Fibroblast of villous mesenchyme (primary cell): Measurements from ENCODE around the gene NUDCD3. TPM values are rescaled to one million over a fixed set of nuclear protein-coding genes. Genes with fewer than 3 reads are reported as not detected.
"Not testable (repeated sequence)": the region's sequence is repeated elsewhere in the genome, so short reads cannot be mapped to it uniquely, and the experiment has no call there.

ENCODE experiments used
- DNase-seq: peaks from one replicate; pipeline ENCODE4 v3.0.0-alpha.2; 2010; ENCODE audit warnings: low read depth
- H3K4me3 ChIP-seq: 2 replicates; pipeline ENCODE4 v1.5.1; 2011; ENCODE audit warnings: low read depth, mild to moderate bottlenecking, low read length
- CTCF ChIP-seq: IDR thresholded peaks from 2 replicates; pipeline ENCODE4 v1.5.1; 2012; ENCODE audit warnings: low read depth, mild to moderate bottlenecking, low read length; ENCODE audit not compliant: insufficient read depth
- total RNA-seq: library from RNA; depleted of rRNA; stranded (reverse); fragments of >200 nt; gene quantifications from 2 replicates; pipeline ENCODE4 v1.2.3, GENCODE V29; 2012

The NUDCD3 gene
- total RNA-seq, 1 donor: 62.2 TPM

- DNase-seq: no peak
- no peak for TF ChIP-seq CTCF
- no peak overlapping the region for H3K4me3 ChIP-seq
Observed at GRCh38 chr7:44508328-44509030, 18.0 kb upstream of the NUDCD3 start.

- DNase-seq: not testable (repeated sequence)
Observed at GRCh38 chr7:44506592-44507288, 16.3 kb upstream of the NUDCD3 start.

GRCh38 chr7:44505595-44505994, 15.1 kb upstream of the NUDCD3 start:
- no peak for TF ChIP-seq CTCF
- H3K4me3 ChIP-seq: no peak overlapping the region
- no peak for DNase-seq

More at GRCh38 chr7:44506592-44507288, 16.3 kb upstream of the NUDCD3 start:
- not testable (repeated sequence) for H3K4me3 ChIP-seq

GRCh38 chr7:44498230-44498954, 7.9 kb upstream of the NUDCD3 start:
- no peak for DNase-seq
- no peak overlapping the region for H3K4me3 ChIP-seq
- no peak for TF ChIP-seq CTCF

- DNase-seq: no peak
- H3K4me3 ChIP-seq: no peak overlapping the region
- no peak for TF ChIP-seq CTCF
Observed at GRCh38 chr7:44497155-44498027, 6.9 kb upstream of the NUDCD3 start.

GRCh38 chr7:44496385-44496784, 5.9 kb upstream of the NUDCD3 start:
- TF ChIP-seq CTCF: no peak
- no peak for DNase-seq
- no peak overlapping the region for H3K4me3 ChIP-seq
